HG02759 (cell line): Measurements from ENCODE around the gene GGN.
"Not testable (repeated sequence)": the region's sequence is repeated elsewhere in the genome, so short reads cannot be mapped to it uniquely, and the experiment has no call there.

Experiments
- ATAC-seq: cut with Tn5 transposase; IDR thresholded peaks from one replicate; pipeline ENCODE4 v1.9.1; 2021; ENCODE audit warnings: mild to moderate bottlenecking, moderate library complexity; ENCODE audit not compliant: unreplicated experiment

The GGN gene

DNA sequence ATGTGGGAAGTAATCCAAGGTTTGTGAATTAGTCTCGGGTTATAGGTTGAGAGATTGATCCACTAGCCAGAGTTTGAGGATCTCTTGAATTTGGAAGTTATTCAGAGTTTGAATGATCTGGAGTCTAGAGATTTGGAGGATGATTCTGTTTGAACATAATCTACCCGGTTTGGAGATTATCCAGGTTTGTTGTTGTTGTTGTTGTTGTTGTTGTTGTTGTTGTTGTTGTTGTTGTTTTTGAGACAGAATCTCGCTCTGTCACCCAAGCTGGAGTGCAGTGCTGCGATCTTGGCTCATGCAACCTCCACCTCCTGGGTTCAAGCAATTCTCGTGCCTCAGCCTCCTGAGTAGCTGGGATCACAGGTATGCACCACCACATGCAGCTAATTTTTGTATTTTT lies 24.1 kb upstream of the GGN start:
- ATAC-seq: not testable (repeated sequence)

DNA sequence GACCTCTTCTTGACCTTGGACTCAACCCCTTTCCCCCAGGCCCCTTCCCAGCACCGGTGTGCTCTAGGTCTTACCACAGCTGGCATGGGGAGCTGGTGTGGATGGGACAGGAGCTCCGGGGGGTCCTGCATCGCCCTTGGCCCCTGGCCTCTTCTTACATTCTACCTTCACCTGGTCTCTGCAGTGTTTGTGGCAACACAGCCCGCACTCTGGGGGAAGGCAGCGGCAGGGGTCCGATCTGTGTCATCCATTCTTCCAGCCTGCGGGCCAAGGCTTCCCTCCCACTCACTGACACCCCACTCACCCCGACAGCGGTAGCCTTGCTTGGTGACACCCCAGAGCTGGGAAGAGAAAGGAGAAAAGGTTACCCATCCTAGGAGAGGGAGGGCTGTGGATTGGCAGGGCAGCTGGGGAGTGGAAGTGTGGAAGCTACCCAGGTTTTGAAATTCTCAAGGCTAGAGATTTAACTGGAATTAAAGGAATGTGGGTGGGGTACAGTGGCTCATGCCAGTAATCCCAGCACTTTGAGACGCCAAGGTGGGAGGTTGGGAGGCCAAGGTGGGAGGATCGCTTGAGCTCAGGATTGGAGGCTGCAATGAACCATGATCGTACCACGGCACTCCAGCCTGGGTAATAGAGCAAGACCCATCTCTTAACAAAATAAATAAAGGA lies 23.3 kb upstream of the GGN start:
- ATAC-seq: no peak

DNA sequence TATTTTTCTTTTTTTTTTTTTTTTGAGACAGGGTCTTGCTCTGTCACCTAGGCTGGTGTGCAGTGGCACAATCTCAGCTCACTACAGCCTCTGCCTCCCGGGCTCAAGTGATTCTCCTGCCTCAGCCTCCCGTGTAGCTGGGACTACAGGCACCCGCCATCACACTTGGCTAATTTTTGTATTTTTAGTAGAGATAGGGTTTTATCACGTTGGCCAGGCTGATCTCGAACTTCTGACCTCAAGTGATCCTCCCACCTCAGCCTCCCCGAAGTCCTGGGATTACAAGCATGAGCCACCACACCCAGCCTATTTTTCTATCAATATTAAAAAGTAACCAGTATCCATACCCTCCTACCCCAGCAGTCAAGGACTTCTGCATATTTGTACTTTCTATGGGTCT lies 22.6 kb upstream of the GGN start:
- ATAC-seq: not testable (repeated sequence)

DNA sequence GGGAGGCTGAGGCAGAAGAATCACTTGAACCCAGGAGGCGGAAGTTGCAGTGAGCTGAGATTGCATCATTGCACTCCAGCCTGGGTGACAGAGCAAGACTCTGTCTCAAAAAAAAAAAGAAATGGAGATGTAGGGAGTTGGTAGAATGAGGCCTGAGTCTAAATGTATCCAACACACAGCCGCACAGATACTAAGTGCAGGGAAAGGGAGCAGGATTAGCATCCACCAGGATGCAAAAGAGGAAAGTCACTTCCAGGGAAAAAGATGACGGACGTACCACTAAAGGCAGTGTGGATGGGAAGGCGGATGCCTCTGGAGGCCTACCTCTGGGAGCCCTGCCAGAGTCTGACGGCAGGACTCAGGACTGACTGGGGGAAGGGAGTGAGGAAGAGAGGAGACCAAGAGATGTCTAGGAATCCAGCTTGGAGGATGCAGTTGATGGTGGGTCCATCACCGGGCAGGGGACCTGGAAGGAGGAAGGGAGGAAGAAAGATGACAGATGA lies 21.8 kb upstream of the GGN start:
- no peak for ATAC-seq

DNA sequence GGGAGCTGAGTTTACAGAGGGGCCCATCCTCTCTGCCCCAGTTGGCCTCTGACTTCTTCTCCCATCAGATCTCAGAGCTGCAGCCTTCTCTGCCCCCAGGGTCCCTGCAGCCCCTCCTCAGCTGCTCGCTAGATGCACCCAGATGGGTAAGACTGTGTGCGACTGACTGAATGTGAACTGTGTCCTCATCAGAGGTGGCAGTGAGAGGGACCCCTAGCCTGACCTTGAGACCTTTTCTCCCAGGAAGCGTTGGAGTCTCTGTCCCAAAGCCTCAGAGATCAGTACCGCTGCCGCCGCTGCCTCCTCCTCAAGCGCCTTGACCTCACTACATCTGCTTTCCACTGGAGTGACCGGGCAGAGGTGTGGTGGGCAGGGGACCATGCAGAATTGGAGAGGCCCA lies 17.4 kb upstream of the GGN start:
- ATAC-seq: no peak

DNA sequence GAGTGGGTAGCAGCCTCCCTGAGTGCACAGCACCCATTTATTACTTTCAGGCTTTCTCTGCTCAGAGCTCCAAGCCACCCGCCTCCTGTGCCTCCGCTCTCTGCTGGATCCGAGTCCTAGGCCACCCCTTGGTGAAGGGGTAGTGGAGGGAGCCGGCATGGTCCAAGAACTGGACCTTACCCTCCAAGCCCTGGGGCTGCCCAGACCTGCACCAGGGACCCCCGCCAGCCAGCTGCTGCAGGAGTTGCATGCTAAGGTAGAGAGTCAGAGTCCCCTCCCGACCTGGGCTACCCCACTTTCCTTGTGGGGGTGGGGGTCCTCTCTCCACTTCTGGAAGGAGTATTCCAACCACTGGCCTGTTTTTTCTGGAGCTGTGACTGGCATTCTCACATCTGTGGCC lies 17.0 kb upstream of the GGN start:
- ATAC-seq: no peak

DNA sequence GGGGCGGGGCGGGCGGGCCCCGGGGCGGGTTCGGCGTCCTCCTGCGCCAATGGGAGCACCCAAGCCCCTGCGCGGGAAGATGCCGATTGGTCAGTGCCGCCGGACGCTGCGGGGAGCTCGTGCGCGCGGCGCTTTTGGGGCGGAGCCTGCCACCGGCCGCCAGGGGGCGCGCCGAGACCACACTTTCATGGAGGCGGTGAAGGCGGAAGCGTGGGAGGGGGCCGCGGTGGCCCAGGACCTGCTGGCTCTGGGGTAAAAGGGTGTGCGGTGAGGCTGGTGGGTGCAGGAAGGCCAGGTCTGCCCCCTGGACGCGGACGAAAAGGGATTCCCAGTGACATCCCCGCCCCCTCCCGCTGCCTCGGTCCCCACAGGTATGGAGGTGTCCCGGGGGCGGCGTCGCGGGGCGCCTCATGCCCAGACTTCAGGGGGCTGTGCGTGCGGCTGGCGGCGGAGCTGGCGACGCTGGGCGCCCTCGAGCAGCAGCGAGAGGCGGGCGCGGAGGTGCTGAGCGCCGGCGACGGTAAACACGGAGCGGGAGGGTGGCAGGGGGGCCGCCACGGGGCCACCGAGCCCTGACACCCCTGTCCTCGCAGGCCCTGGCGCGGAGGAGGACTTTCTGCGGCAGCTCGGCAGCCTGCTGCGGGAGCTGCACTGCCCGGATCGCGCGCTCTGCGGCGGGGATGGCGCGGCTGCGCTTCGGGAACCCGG lies 15.3 kb upstream of the GGN start, which contains the start of gene FAM98C:
TSS of gene FAM98C (plus strand) at position 127 of the 708 bp plus-strand sequence. CDS start at position 188, 61 bp downstream.
- ATAC-seq: peak; percentile 94

DNA sequence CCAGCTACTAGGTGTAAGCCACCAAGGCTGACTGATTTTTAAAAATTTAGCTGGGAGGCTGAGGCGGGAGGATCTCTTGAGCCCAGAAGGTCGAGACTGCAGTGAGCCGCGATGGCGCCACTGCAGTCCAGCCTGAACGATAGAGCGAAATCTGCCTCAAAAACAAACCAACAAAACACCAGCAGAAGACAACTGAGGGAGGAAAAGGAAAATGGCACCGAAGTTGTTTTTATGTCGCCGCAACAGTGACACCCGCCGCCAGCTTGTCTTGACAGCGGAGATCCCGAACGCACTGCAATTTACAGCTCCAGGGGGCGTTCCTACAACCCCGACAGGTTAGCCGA lies 14.8 kb upstream of the GGN start:
- peak; percentile 1 for ATAC-seq

DNA sequence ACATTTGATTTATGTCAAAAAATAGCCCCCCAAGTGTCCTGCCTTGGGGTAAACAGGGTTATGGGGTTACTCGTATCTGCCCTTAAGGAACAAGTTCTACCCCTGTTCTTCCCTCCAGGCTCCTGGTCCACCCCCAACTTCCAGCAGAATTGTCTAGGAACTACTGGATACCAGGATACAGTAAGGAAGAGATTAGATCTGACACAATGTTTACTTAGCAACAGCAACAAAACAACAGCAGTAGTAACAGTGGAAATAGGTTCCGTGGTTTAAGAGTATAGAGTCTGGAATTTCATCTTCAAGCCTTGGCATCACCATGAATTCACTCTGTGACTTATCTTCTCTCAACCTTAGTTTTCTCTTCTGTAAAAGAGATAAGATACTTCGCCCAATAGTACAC lies 13.3 kb upstream of the GGN start:
- no peak for ATAC-seq

DNA sequence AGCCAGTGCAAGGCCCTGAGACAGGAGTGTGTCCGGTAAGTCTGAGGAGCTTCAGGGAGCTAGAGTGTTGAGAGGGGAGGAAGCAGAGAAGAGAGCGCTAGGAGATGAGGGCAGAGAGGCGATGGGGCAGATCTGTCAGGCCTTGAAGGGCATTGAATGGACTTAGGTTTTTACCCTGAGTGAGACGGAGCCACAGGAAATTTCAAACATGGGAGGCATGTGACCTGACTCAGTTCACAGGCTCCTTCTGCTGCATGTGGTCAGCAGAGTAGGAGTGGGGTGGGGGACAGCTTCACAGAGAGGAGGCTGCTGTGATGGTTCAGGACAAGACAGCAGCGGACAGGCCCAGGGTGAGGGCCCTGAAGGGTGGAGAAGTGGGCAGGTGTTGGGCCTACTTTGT lies 12.5 kb upstream of the GGN start:
- ATAC-seq: no peak

DNA sequence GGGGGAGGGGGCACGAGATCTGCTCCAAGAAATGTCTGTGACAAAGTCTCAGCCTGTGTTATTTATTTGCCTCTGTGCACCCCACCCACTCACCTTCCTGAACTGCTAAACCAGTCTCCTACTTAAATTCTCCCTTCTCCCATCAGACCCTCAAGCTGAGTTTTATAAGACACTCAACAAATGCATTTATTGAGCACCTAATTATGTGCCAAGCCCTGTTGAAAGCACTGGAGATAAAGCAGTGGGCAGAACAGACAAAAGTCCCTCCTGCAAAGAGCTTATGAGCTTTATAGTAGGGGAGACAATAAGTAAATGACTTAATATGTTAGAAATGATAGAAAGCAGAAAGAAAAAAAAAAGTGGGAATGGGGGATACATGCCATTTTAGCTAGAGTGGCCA lies 11.7 kb upstream of the GGN start:
- no peak for ATAC-seq

DNA sequence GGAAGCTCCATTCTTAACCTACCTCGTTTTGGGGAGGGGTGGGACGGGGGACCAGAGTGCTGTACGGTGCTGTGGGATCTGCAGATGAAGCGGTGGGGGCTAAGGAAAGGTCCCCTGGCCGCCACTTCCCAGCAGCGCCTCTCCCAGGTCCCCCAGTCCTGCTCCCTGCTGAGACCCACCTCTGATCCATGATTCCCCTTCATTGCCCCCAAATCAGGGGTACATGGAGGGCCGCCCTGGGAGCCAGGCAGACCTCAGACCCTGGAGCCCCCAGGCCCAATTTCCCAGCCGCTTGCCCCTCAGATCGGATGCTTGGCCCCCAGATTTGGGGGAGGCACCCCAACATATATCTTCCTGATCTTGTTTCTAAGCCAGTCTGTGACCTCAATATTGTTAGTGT lies 11.2 kb upstream of the GGN start:
- ATAC-seq: no peak

DNA sequence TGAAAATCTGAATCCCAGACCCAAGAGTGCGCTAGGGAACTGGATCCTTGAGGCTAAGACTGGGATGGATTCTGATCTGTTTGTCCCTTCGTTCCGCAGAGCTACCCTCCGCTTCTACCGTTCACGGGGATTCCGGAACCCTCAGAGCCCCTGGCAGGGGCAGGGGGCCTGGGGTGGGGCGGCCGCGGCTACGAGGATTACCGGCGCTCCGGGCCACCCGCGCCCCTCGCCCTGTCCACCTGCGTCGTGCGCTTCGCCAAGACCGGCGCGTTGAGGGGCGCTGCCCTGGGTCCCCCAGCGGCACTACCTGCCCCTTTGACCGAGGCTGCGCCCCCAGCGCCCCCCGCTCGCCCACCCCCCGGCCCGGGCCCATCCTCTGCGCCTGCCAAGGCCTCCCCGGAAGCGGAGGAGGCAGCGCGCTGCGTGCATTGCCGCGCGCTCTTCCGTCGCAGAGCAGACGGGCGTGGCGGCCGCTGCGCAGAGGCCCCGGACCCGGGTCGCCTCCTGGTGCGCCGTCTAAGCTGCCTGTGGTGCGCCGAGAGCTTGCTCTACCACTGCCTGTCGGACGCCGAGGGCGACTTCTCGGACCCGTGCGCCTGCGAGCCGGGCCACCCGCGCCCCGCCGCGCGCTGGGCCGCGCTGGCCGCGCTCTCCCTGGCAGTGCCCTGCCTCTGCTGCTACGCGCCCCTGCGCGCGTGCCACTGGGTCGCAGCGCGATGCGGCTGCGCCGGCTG lies 7.7 kb upstream of the GGN start:
- ATAC-seq: no peak

DNA sequence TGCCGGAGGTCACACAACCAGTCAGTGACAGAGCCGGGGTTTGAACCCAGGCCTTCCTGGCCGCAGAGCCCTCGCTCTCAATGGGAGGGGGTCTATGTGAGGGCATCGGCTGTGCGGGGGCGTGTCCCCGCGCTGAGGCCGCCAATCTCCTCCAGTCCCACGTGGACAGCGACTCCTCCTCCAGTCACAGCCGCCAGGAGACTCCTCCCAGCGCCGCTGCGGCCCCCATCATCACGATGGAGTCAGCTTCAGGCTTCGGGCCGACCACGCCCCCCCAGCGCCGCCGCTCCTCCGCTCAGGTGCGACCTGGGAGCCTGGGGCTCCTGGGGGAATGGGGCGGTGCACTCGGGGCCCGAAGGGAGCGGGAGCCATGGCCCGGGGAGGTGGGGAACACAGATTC lies 6.7 kb upstream of the GGN start:
- ATAC-seq: no peak

DNA sequence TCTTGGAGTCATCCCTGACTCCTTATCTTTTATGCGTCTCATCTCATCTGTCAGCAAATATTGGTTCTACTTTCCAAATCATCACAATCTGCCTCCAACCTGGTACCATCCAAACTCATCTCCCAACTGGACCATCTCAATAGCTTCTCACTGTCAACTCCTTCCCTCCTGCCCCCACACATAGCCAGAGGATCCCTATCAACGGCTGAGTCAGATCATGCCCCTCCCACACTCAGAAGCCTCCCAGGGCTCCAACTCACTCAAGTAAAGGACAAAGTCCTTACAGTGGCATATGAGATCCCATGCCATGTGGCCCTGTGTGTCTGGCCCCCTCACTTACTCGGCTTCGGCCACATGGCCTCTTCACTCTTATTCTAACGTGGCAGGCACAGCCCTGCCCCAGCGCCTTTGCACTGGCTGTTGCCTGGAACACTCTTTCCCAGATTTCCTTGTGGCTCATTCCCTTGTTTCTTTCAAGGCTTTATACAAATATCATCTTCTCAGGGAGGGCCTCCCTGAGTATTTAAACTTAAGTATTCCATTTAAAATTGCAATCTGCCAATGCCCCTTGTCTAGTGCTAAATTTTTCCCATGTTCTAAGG lies 5.0 kb upstream of the GGN start:
- no peak for ATAC-seq

DNA sequence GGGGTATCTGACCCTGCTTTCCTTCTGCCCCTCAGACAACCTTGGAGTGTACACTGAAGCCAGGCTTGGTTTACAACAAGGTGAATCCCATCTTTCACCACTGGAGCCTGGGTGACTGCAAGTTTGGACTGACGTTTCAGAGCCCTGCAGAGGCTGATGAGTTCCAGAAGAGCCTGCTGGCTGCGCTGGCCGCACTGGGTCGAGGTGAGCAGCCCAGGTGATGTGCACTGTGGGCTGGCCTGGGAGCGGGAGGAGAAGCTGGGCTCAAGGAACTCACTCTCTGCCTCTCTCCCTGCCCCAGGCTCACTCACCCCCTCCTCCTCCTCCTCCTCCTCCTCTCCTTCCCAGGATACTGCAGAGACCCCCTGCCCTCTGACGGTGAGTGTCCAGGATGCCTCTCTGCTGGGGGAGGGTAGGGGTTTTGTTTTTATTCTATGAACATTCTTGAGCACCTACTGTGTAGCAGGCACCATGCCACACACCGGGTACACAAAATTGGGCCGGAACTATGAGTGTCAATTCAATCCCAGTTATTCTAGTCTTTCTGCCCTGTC lies 4.2 kb upstream of the GGN start:
- no peak for ATAC-seq

DNA sequence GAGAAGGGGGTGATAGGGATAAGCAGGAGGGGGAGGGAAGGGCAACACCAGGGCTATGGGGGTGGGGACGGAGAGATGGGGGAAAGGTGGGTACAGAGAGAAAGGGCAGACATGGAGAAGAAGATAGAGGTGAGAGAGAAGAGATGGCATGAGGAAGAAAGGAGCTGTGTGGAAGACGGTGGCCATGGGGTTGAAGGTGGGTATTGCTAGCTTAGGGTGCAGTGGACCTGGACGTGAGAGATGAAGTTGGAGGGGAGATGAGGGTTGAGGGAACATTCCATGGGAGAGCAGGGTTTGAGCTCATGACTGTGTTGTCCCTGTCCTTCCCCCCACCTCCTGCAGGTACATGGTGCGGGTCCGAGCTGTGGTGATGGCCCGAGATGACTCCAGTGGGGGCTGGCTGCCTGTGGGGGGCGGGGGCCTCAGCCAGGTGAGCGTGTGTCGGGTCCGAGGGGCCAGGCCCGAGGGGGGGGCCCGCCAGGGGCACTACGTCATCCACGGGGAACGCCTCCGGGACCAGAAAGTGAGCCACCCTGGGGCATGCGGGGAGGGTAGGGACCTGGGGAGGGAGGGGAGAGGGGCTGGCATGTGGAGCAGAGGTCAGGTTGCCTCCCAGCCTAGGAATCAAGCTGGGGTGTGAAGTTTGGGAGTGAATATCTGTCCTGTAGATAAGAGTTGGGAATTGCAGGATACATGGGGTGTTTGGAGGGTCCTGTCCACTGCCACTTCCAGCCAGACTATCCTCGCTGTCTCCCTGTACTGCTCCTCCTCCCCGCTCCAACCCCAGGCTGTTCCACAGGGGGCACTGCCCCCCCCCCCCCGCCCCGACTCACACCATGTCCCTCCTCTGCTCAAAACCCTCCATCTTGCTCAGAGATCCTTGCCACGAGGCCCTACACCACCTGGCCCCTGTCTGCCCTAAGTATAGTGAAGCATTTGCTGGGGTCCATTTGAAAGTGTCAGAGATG lies 2.4 kb upstream of the GGN start:
- no peak for ATAC-seq

DNA sequence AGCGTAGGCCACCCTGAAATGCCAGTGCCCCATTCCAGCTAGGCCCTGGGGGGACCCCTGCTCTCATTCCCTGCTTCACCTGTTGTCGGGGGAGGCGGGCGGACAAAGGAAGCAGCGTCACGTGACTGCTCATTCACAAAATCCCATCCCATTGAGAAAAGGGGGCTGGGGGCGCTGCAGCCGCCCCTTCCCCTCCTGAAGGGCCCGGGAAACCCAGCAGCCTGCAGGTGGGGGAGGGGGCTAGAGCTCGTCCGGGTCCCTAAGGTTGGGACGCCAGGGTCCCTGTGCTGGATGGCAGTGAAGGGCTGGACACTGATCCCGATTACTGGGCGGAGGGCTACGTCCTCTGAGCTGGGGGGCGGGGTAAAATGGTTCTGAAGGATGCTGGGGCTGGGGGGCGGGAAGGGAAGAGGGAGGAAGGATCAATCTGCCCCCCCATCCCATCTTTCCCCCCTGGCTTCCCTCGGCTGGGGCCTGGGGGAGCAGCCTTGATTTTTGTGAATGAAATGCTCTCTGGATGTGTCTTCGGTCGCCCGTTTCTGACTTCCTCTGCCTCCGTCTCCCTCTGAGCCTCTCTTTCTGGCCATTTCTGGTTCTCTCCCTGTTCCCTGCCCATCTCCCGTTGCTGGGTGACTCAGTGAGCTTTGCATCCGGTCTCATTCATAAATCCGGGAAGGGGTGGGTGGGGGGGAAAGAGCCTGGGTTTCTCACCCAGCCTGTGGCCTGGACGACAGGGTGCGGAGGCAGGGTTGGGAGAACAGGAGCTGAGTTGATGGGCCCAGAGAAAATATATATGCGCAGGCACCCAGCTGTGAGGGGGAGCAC lies 1.5 kb upstream of the GGN start:
- ATAC-seq: no peak
